Measurements from ENCODE around the gene AK1. TPM values are rescaled to one million over a fixed set of nuclear protein-coding genes. Genes with fewer than 3 reads are reported as not detected.

AK1 gene
- total RNA-seq, 1 experiment from 2014 or later: 61.1 TPM

- Histone ChIP-seq H3K9me2 (ENCODE audit: insufficient read depth) (no peaks in the 10 kb centered on the region), H4K20me1 (ENCODE audit: insufficient read depth) (no peaks in the 10 kb centered on the region), H3K4me3 (replicated peaks in 1 of 2; ENCODE audit: low read depth in 1 of 2, low read length in 2 of 2) (no peak overlapping the region), H3K4me1 (ENCODE audit: control insufficient read depth in 1 of 2, insufficient read depth in 2 of 2, low read length in 2 of 2) (peaks cover 21 to 42% of the 10 kb centered on the region in 2 experiments), H3K4me2 (ENCODE audit: low read length) (no peak overlapping the region), H3K27me3 (ENCODE audit: insufficient read depth, low read length) (no peaks in the 10 kb centered on the region), H3K27ac (ENCODE audit: low read depth, low read length) (peak overlapping the region; percentile 25; the same call in 1 of the 2 replicates), H3K9ac (ENCODE audit: low read length) (no peak overlapping the region), H2AFZ (ENCODE audit: low read depth, low read length, poor library complexity, severe bottlenecking) (no peak overlapping the region), H3K9me3 (ENCODE audit: control insufficient read depth in 1 of 2, insufficient read depth in 1 of 2, low read depth in 1 of 2, low read length in 2 of 2) (no peaks in the 10 kb centered on the region), H3K79me2 (ENCODE audit: insufficient read depth, low read length) (no peaks in the 10 kb centered on the region), H3K36me3 (ENCODE audit: control insufficient read depth in 1 of 2, insufficient read depth in 2 of 2, low read length in 2 of 2) (peaks cover 3 to 15% of the 10 kb centered on the region in 2 experiments; a peak in 1 of 4 replicates)
- BruUV-seq (replicated peaks): no TSS peak
- DNase-seq (ENCODE audit: low read depth, low spot score) (no peak), ATAC-seq (peak; percentile 25; the same call in 1 of the 2 replicates)
- ChIA-PET CTCF (interaction anchor here (0.7 kb wide), 1 partner anchor 12 kb away, joined by 3 read pairs; the partner anchor contains the start of gene ST6GALNAC4), POLR2A (interaction anchor here (1.5 kb wide), 1 partner anchor 31 kb away, joined by 3 read pairs; no protein-coding TSS in a partner anchor), RAD21 (ENCODE audit: low non-redundant PET in 1 of 2, low total read pairs in 2 of 2, uncharacterized antibody in 2 of 2, unreplicated experiment in 2 of 2) (no interaction called here)
- intact Hi-C loops (cut with micrococcal nuclease): no loop called here
- TF ChIP-seq EZH2 (IDR thresholded peaks at IDR 0.05) (no peak), CEBPB (IDR thresholded peaks at IDR 0.05; ENCODE audit: low read depth) (no peak), CBX3 (IDR thresholded peaks at IDR 0.05; ENCODE audit: low read depth) (no peak), ZBTB33 (IDR thresholded peaks at IDR 0.05; ENCODE audit: extremely low read depth, insufficient replicate concordance, low read length) (no peak), CTCF (IDR thresholded peaks at IDR 0.05 in 2 of 3, conservative IDR thresholded peaks at IDR 0.05 in 1 of 3; ENCODE audit: borderline replicate concordance in 1 of 3, insufficient read depth in 1 of 3, low read depth in 2 of 3, low read length in 2 of 3) (no peak), SP1 (IDR thresholded peaks at IDR 0.05; ENCODE audit: low read depth) (no peak)
Measured at GRCh38 chr9:127905004-127905728, 27.7 kb upstream of the AK1 start.
